GM12892 (cell line): ENCODE measurements around the gene ZBTB16.

Source experiments
- POLR2A ChIP-seq: IDR thresholded peaks from 2 replicates; pipeline ENCODE4 v1.6.1; 2011; ENCODE audit warnings: low read depth, low read length, control low read depth
- TAF1 ChIP-seq: IDR thresholded peaks from 2 replicates; pipeline ENCODE4 v1.6.1; 2011; ENCODE audit warnings: low read depth, mild to moderate bottlenecking, control low read depth, low read length, borderline replicate concordance

DNA sequence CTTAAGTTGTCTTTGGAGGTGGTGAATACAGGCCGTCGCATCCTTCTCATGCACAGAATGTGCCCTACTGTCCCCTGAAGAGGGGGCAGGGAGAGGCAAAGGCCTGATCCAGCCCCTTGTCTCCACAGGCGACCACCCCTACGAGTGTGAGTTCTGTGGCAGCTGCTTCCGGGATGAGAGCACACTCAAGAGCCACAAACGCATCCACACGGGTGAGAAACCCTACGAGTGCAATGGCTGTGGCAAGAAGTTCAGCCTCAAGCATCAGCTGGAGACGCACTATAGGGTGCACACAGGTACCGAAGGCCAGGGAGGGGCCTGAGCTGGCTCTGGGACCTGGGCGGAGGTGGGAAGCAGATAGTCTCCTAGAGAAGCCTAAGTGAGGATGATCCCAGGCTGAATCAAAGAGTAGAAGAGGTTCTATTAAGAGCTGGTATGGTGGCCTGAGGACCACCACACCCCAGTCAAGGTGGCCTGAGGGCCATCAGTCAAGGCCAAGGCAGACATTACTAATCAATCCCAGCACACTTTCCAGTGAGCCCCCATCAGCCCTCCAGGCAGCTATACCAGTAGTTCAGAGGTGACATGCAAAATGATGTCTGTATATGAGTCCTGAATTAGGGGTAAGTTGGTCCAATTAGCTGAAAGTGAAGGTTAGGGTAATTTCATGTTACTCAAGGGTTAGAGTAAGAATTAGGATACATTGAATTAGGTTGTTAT lies 187.7 kb downstream of the ZBTB16 start:
- no peak for TF ChIP-seq POLR2A
- TF ChIP-seq TAF1, result no peak
